Measurements from ENCODE around the gene HECTD2. TPM values are rescaled to one million over a fixed set of nuclear protein-coding genes. Genes with fewer than 3 reads are reported as not detected.
"Not testable (repeated sequence)": the region's sequence is repeated elsewhere in the genome, so short reads cannot be mapped to it uniquely, and the experiment has no call there.

The HECTD2 gene
- total and polyA plus RNA-seq, 7 donors, result 2.4 to 29.3 (median 25.5) TPM

DNA sequence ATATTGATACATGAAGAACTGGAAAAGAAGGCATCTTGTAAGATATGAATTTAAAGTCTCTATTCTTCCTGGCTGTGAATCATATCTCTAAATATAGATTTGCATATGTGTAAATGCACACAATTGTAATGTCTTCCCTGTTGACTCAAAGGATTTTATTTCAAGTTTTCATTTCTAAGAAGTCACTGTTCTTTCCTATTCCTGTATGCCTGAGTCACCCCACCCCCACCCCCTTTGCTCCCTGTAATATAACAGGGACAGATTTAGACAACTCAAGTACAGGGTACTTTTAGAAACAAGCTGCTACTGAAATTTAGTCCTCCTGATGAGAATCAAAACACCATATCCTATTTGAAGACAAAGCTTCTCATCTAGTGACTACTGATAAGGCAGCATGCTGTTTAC, 43.0 kb upstream of the HECTD2 start:
- no peak overlapping the region for H3K27ac ChIP-seq
- no peak overlapping the region for H3K4me3 ChIP-seq
- H3K27me3 ChIP-seq, result no peaks in the 10 kb centered on the region
- H3K9me3 ChIP-seq, result no peaks in the 10 kb centered on the region
- intact Hi-C loops (cut with DNase I), result no loop called here
- no peaks in the 10 kb centered on the region for H3K4me1 ChIP-seq
- TF ChIP-seq, protein P1, sequence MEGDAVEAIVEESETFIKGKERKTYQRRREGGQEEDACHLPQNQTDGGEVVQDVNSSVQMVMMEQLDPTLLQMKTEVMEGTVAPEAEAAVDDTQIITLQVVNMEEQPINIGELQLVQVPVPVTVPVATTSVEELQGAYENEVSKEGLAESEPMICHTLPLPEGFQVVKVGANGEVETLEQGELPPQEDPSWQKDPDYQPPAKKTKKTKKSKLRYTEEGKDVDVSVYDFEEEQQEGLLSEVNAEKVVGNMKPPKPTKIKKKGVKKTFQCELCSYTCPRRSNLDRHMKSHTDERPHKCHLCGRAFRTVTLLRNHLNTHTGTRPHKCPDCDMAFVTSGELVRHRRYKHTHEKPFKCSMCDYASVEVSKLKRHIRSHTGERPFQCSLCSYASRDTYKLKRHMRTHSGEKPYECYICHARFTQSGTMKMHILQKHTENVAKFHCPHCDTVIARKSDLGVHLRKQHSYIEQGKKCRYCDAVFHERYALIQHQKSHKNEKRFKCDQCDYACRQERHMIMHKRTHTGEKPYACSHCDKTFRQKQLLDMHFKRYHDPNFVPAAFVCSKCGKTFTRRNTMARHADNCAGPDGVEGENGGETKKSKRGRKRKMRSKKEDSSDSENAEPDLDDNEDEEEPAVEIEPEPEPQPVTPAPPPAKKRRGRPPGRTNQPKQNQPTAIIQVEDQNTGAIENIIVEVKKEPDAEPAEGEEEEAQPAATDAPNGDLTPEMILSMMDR (IDR thresholded peaks at IDR 0.05), result no peak
- TF ChIP-seq POLR2A (IDR thresholded peaks at IDR 0.05), result no peak
- no peak for TF ChIP-seq EP300 (IDR thresholded peaks at IDR 0.05)
- no peak for TF ChIP-seq POLR2AphosphoS5 (IDR thresholded peaks at IDR 0.05)
- no peak for DNase-seq
- no peaks in the 10 kb centered on the region for H3K36me3 ChIP-seq

DNA sequence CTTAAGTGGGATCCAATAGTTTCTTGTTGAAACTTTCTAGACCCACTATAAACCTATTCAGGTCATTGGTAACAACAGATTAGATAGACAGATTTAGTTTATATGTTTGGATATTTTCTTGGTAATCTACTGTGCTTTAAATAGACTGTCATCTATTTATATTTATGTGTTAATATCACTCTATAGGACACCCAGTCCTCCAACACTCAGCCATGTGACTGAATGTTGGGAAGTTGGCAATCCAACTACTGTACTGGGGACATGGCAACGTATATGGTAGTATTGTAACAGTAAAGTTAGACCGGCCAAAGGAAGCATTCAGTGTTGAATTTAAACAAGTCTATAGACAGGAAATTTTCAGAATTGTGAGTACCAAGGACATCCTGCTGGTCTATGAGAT, 42.6 kb upstream of the HECTD2 start:
- Histone ChIP-seq H3K36me3 (no peaks in the 10 kb centered on the region), H3K27ac (no peak overlapping the region), H3K4me3 (no peak overlapping the region), H3K27me3 (no peaks in the 10 kb centered on the region), H3K9me3 (no peaks in the 10 kb centered on the region), H3K4me1 (no peaks in the 10 kb centered on the region)
- DNase-seq, result no peak
- TF ChIP-seq POLR2A (IDR thresholded peaks at IDR 0.05) (no peak), POLR2AphosphoS5 (IDR thresholded peaks at IDR 0.05) (no peak), EP300 (IDR thresholded peaks at IDR 0.05) (no peak)
- TF ChIP-seq, protein P1 (IDR thresholded peaks at IDR 0.05), result no peak
- intact Hi-C loops (cut with DNase I), result no loop called here
- WGBS, 2 donors, result 56 to 75% methylated on average over 2 of the region's 2 CpGs

DNA sequence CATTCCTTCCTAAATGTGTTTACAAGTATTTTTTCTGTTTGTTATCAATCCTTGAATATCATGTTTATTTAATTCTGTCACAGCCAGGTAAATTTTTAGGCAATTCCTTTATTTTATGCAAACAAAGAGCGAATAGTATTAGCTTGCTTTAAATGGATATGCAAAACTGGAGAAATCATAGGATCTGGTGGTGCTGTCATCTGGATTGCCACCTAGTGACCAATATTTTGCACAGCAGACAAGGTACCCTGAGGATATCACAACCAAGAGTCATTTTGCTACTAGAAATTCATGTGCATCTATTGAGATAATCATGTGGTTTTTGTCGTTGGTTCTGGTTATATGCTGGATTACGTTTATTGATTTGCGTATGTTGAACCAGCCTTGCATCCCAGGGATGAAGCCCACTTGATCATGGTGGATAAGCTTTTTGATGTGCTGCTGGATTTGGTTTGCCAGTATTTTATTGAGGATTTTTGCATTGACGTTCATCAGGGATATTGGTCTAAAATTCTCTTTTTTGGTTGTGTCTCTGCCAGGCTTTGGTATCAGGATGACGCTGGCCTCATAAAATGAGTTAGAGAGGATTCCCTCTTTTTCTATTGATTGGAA, 40.1 kb upstream of the HECTD2 start:
- DNase-seq; H3K4me1 ChIP-seq; H3K27ac ChIP-seq; H3K36me3 ChIP-seq; H3K27me3 ChIP-seq; intact Hi-C loops (cut with DNase I); H3K4me3 ChIP-seq: not testable (repeated sequence)
- peaks cover 0 to 10% (median 5%) of the 10 kb centered on the region in 4 donors for H3K9me3 ChIP-seq
- 82 to 88% methylated on average over 6 of the region's 6 CpGs for WGBS, 2 donors

DNA sequence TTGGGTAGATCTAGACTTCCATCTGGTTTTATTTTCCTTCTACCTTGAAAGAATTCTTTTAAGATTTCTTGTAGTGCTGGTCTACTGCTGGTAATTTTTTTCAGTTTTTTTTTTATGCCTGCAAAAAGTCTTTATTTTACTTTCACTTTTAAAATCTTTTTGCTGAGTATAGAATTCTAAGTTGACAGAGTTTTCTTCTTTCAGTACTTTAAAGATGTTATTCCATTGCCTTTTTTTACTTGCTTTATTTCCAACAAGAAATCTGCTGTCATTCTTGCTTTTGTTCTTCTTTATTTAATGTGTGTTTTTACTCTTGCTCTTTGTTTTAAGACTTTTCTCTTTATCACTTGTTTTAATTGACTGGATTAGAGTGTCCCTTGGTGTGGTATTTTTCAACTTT, 36.1 kb upstream of the HECTD2 start:
- Histone ChIP-seq H3K36me3 (no peaks in the 10 kb centered on the region), H3K27ac (no peak overlapping the region), H3K4me3 (no peak overlapping the region), H3K4me1 (no peaks in the 10 kb centered on the region), H3K27me3 (no peaks in the 10 kb centered on the region), H3K9me3 (peaks cover 0 to 13% (median 9%) of the 10 kb centered on the region in 4 donors)
- intact Hi-C loops (cut with DNase I), result no loop called here
- DNase-seq, result no peak
- TF ChIP-seq POLR2A (IDR thresholded peaks at IDR 0.05) (no peak), EP300 (IDR thresholded peaks at IDR 0.05) (no peak), POLR2AphosphoS5 (IDR thresholded peaks at IDR 0.05) (no peak)

DNA sequence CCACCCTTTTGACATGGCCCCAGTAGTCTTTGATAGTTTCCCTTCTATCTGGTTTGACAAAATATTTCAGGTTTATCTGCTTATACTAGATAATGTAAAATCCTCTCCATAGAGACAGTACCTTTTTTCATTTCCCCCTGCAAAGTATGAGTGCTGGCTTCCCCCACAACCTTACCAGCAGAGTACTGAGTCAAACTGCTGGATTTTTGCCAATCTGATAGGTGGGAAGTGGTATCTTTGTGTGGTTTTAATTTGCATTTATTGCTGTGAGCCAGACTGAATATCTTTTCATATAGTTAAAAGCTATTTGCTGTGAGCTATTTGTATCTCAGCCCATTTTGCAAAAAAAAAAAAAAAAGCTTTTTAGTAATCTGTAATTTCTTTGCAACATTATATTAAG, 32.1 kb upstream of the HECTD2 start:
- TF ChIP-seq POLR2A (IDR thresholded peaks at IDR 0.05) (no peak), POLR2AphosphoS5 (IDR thresholded peaks at IDR 0.05) (no peak), EP300 (IDR thresholded peaks at IDR 0.05) (no peak)
- TF ChIP-seq, protein P1 (IDR thresholded peaks at IDR 0.05), result no peak
- Histone ChIP-seq H3K4me1 (no peaks in the 10 kb centered on the region), H3K27ac (no peak overlapping the region), H3K9me3 (peaks cover 0 to 13% (median 9%) of the 10 kb centered on the region in 4 donors), H3K27me3 (no peaks in the 10 kb centered on the region), H3K4me3 (no peak overlapping the region), H3K36me3 (no peaks in the 10 kb centered on the region)
- intact Hi-C loops (cut with DNase I), result no loop called here
- no peak for DNase-seq

DNA sequence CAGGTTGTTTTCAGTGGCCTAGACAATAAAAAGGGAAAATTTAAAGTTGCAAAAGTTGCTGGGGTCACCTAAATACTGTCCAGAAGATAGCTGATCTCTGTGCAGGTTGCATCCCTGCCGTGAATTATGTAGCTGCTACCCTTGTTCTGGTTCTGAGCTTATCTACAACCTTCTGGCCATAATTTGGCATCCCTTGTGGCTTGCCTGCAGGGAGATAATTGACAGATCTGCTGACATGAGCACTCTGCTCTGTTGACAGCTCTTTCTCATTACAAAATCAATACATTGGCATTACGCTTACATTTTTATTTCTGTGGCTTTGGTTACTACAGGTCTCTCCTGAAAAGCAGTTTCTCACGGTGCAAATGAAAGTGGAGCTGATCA, 29.3 kb upstream of the HECTD2 start:
- H3K27me3 ChIP-seq, result no peaks in the 10 kb centered on the region
- DNase-seq, result no peak
- peaks cover 0 to 2% (median 0%) of the 10 kb centered on the region in 4 donors for H3K9me3 ChIP-seq
- H3K4me3 ChIP-seq, result no peak overlapping the region
- WGBS, 2 donors, result 62 to 68% methylated on average over 3 of the region's 3 CpGs
- TF ChIP-seq POLR2A (IDR thresholded peaks at IDR 0.05), result no peak
- TF ChIP-seq, protein P1 (IDR thresholded peaks at IDR 0.05), result no peak
- TF ChIP-seq POLR2AphosphoS5 (IDR thresholded peaks at IDR 0.05), result no peak
- no peak for TF ChIP-seq EP300 (IDR thresholded peaks at IDR 0.05)
- H3K4me1 ChIP-seq, result no peaks in the 10 kb centered on the region
- H3K36me3 ChIP-seq, result no peaks in the 10 kb centered on the region
- intact Hi-C loops (cut with DNase I), result no loop called here
- H3K27ac ChIP-seq, result no peak overlapping the region

Data from sigmoid colon (tissue), 7 donors.